ENCODE results near the gene MICOS13.

MICOS13 gene

DNA sequence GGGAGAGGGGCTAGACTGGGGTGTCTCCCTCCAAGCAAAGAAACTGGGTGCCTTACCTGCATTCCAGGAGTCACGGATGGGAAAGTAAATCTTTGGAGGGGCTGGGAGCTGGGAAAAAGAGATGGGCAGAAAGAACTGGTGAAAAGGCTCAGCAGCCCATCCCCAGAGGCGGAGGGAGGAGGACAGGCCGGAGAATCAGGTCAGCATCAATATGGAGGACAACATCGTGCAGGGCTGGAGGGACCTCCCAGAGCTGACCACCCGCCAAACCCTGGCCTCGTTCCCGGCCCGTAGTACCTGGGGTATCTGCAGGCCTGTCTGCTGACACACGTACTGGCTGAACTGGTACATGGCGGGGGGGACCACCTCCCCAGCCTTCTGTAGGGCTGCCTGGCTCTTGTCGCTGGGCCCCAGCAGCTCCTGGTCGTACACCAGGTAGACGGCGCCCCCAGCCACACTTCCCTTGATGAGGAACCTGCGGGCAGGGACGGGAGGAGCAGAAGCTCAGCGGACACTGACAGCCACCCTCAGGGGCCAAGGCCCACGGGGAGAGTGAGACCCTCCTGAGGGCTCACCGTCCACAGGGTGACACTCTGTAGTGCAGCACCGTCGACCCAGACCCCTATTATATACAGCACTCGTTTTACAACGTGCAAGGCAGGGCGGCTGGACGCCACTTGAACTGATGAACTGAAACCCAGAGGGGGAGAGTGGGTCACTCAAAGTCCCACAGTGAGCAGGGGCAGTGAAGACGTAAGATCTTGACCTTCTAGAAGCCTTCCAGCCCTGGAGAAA, 830 bp downstream of the MICOS13 start:
- H3K9me3 ChIP-seq = no peaks in the 10 kb centered on the region
- H3K9ac ChIP-seq = peak overlapping the region; percentile 89
- H3K27me3 ChIP-seq = no peaks in the 10 kb centered on the region
- H3K36me3 ChIP-seq = peaks cover 31% of the 10 kb centered on the region; the same call in 1 of the 2 replicates
- TF ChIP-seq Cebpa-rat (IDR thresholded peaks at IDR 0.05) = no peak
- peaks cover 17% of the 10 kb centered on the region for H3K4me1 ChIP-seq
- H3K4me3 ChIP-seq = peak overlapping the region; percentile 91
- peak overlapping the region; percentile 88 for H3K27ac ChIP-seq
- peak overlapping the region; percentile 95 for H3K4me2 ChIP-seq
- H4K20me1 ChIP-seq = no peaks in the 10 kb centered on the region

DNA sequence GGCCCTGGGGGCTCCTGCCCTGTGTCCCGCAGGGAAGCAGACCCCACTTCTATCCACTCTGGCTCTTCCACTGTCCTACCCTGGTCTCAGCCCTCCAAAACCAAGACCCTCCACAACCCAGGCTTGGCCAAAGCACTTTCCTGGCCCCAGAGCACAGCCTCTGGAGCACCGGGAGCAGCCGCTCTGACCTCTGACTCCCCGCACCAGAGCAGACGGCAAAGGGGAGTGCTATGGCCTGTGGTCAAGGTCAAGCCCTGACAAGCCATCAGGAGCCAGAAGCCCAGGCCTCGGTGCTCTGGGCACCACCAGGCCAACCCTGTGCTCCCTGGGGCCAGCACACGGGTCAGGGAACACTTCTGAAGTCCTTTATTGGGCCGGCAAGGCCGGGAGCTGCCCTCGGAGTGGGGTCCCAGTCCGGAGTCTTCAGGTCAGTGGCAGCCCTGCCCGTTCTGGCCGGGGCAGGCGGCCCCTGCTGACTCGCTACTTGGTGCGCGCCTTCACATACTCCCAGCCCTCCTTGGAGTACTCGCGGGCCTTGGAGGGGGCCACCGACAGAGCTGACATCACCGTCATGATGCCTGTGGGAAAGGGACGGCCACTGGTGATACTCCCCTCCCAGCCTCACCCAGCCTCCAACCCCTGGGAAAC, 2.1 kb downstream of the MICOS13 start:
- no peak overlapping the region for H3K4me2 ChIP-seq
- no peak for TF ChIP-seq Cebpa-rat (IDR thresholded peaks at IDR 0.05)
- peaks cover 31% of the 10 kb centered on the region; the same call in 1 of the 2 replicates for H3K36me3 ChIP-seq
- no peaks in the 10 kb centered on the region for H4K20me1 ChIP-seq
- H3K9me3 ChIP-seq = no peaks in the 10 kb centered on the region
- H3K4me1 ChIP-seq = peaks cover 17% of the 10 kb centered on the region
- no peak overlapping the region for H3K27ac ChIP-seq
- no peaks in the 10 kb centered on the region for H3K27me3 ChIP-seq
- no peak overlapping the region for H3K4me3 ChIP-seq
- H3K9ac ChIP-seq = no peak overlapping the region

DNA sequence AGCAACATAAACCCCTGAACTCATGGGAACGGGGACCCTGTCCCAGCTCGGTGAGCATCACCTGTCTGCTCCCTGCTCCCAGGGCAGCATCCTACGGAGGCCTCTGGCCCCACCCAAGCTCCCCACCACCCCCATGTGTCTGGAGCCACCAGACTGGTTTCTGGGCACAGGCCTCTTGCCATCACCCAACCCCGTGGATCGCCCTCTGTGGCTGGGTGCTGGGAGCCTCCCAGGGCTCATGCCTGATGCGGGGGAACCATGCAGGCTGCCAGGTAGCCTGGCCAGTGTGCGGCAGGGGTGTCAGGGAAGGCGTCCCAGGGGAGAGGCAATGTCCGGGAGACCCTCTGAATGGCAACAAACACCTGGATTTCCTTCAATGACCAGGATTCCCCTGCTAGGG, 2.7 kb downstream of the MICOS13 start:
- Histone ChIP-seq H3K4me1 (peaks cover 17% of the 10 kb centered on the region), H3K27me3 (no peaks in the 10 kb centered on the region), H3K4me2 (no peak overlapping the region), H3K9ac (no peak overlapping the region), H4K20me1 (no peaks in the 10 kb centered on the region), H3K36me3 (peaks cover 36% of the 10 kb centered on the region), H3K27ac (no peak overlapping the region), H3K4me3 (no peak overlapping the region), H3K9me3 (no peaks in the 10 kb centered on the region)
- TF ChIP-seq Cebpa-rat (IDR thresholded peaks at IDR 0.05) = no peak

GRCh38 chr19:5677136-5677535, 3.2 kb downstream of the MICOS13 start:
- Histone ChIP-seq H3K27me3 (no peaks in the 10 kb centered on the region), H3K9me3 (no peaks in the 10 kb centered on the region)

GRCh38 chr19:5676772-5677105, 3.6 kb downstream of the MICOS13 start:
- Histone ChIP-seq H3K27me3 (no peaks in the 10 kb centered on the region), H3K9ac (no peak overlapping the region), H3K4me1 (peaks cover 17% of the 10 kb centered on the region), H4K20me1 (0 out of 2 replicates have a peak, but pooled peaks cover under 1% of the 10 kb centered on the region), H3K4me3 (no peak overlapping the region), H3K9me3 (no peaks in the 10 kb centered on the region), H3K27ac (no peak overlapping the region), H3K4me2 (no peak overlapping the region), H3K36me3 (peaks cover 45% of the 10 kb centered on the region)
- TF ChIP-seq Cebpa-rat (IDR thresholded peaks at IDR 0.05) = no peak

More at GRCh38 chr19:5677136-5677535, 3.2 kb downstream of the MICOS13 start:
- TF ChIP-seq Cebpa-rat (IDR thresholded peaks at IDR 0.05) = no peak
- peaks cover 17% of the 10 kb centered on the region for H3K4me1 ChIP-seq
- H3K4me3 ChIP-seq = no peak overlapping the region
- H3K4me2 ChIP-seq = no peak overlapping the region
- H3K36me3 ChIP-seq = peaks cover 41% of the 10 kb centered on the region
- H3K9ac ChIP-seq = no peak overlapping the region
- H4K20me1 ChIP-seq = no peaks in the 10 kb centered on the region
- H3K27ac ChIP-seq = no peak overlapping the region

GRCh38 chr19:5676105-5676771, 4.1 kb downstream of the MICOS13 start:
- H4K20me1 ChIP-seq = peaks cover 6% of the 10 kb centered on the region; the same call in 1 of the 2 replicates
- no peak overlapping the region for H3K9ac ChIP-seq
- H3K4me2 ChIP-seq = no peak overlapping the region
- peaks cover 50% of the 10 kb centered on the region for H3K36me3 ChIP-seq
- H3K27me3 ChIP-seq = no peaks in the 10 kb centered on the region
- TF ChIP-seq Cebpa-rat (IDR thresholded peaks at IDR 0.05) = no peak
- no peaks in the 10 kb centered on the region for H3K9me3 ChIP-seq
- H3K4me3 ChIP-seq = no peak overlapping the region
- peaks cover 13% of the 10 kb centered on the region for H3K4me1 ChIP-seq
- H3K27ac ChIP-seq = no peak overlapping the region

GRCh38 chr19:5674714-5675113, 5.6 kb downstream of the MICOS13 start:
- Histone ChIP-seq H4K20me1 (peaks cover 15% of the 10 kb centered on the region), H3K4me1 (peaks cover 17% of the 10 kb centered on the region), H3K9me3 (no peaks in the 10 kb centered on the region), H3K27ac (no peak overlapping the region), H3K27me3 (no peaks in the 10 kb centered on the region), H3K4me3 (no peak overlapping the region), H3K4me2 (no peak overlapping the region), H3K36me3 (peaks cover 63% of the 10 kb centered on the region), H3K9ac (no peak overlapping the region)
- no peak for TF ChIP-seq Cebpa-rat (IDR thresholded peaks at IDR 0.05)

DNA sequence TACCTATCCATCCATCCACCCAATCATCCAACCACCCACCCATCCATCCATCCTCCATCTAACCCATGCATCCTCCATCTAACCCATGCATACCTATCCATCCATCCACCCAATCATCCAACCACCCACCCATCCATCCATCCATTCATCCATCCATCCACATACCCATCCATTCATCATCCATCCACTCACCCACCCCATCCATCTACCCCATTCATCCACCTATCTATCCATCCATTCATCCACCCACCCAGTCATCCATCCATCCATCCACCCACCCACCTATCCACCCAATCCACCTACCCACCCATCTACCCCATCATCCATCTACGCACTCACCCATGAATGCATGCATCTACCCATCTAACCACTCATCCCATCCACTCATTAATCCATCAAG, 6.6 kb downstream of the MICOS13 start:
- no peak overlapping the region for H3K4me3 ChIP-seq
- no peak overlapping the region for H3K9ac ChIP-seq
- 0 out of 2 replicates have a peak, but pooled peaks cover 9% of the 10 kb centered on the region for H3K4me1 ChIP-seq
- no peaks in the 10 kb centered on the region for H3K9me3 ChIP-seq
- H3K36me3 ChIP-seq = peaks cover 72% of the 10 kb centered on the region
- peaks cover 25% of the 10 kb centered on the region for H4K20me1 ChIP-seq
- no peaks in the 10 kb centered on the region for H3K27me3 ChIP-seq
- no peak overlapping the region for H3K27ac ChIP-seq
- TF ChIP-seq Cebpa-rat (IDR thresholded peaks at IDR 0.05) = no peak
- H3K4me2 ChIP-seq = no peak overlapping the region

GRCh38 chr19:5672708-5673459, 7.4 kb downstream of the MICOS13 start:
- Histone ChIP-seq H4K20me1 (peaks cover 33% of the 10 kb centered on the region), H3K36me3 (peaks cover 76% of the 10 kb centered on the region)
- no peak for TF ChIP-seq Cebpa-rat (IDR thresholded peaks at IDR 0.05)

More at GRCh38 chr19:5672708-5673459, 7.4 kb downstream of the MICOS13 start:
- H3K9ac ChIP-seq = no peak overlapping the region
- H3K4me3 ChIP-seq = no peak overlapping the region
- no peaks in the 10 kb centered on the region for H3K9me3 ChIP-seq
- 0 out of 2 replicates have a peak, but pooled peaks cover 9% of the 10 kb centered on the region for H3K4me1 ChIP-seq
- no peak overlapping the region for H3K27ac ChIP-seq
- H3K4me2 ChIP-seq = no peak overlapping the region
- H3K27me3 ChIP-seq = no peaks in the 10 kb centered on the region

Measured in BLaER1 (cell line).